GM10847 (cell line): ENCODE measurements around the gene LZTR1.

Experiments used
- POLR2A ChIP-seq: IDR thresholded peaks from 2 replicates; pipeline ENCODE4 v1.6.1; 2011; ENCODE audit not compliant: insufficient read length; ENCODE audit errors: extremely low read depth

LZTR1 gene

DNA sequence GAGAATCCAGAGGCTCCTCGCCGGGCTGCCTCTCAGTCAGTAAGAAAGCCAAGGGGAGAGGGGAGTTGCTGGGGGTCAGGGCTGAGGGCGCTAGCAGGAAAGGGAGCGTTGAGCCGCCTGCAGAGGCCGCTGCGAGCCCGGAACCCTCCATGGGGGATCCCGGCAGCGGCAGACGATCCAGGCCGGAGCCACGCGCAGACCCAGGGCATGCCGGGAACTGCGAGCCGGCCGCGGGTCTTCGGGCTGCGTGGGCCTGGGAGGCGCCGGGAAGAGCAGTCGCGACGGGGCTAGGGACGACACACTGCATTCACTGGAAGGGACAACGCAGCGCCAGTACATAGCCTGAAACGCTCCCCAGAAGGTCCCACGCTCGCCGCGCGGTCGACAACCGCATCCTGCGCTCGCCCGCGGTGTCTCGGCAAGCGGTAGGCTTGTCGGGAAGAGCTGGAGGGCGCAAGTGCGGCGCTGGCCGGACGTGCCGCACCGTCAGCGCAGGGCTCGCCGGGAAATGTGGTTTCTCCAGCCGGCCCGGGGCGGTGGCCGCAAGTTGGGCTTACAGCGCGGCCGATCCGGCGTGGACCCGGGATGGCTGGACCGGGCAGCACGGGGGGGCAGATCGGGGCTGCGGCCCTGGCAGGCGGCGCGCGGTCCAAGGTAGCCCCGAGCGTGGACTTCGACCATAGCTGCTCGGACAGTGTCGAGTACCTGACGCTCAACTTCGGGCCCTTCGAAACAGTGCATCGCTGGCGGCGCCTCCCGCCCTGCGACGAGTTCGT, at the start of gene LZTR1:
LZTR1 (plus strand) TSS at position 511 of the 776 bp plus-strand sequence; CDS start at position 586, 75 bp downstream.
- peak; percentile 97 for TF ChIP-seq POLR2A

DNA sequence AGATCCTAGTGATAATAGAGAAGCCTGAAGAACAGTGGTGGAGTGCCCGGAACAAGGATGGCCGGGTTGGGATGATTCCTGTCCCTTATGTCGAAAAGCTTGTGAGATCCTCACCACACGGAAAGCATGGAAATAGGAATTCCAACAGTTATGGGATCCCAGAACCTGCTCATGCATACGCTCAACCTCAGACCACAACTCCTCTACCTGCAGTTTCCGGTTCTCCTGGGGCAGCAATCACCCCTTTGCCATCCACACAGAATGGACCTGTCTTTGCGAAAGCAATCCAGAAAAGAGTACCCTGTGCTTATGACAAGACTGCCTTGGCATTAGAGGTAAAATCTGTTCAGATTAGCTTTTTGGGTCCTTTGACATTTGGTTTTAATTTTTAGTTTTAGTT, 48.2 kb upstream of the LZTR1 start:
- no peak for TF ChIP-seq POLR2A

DNA sequence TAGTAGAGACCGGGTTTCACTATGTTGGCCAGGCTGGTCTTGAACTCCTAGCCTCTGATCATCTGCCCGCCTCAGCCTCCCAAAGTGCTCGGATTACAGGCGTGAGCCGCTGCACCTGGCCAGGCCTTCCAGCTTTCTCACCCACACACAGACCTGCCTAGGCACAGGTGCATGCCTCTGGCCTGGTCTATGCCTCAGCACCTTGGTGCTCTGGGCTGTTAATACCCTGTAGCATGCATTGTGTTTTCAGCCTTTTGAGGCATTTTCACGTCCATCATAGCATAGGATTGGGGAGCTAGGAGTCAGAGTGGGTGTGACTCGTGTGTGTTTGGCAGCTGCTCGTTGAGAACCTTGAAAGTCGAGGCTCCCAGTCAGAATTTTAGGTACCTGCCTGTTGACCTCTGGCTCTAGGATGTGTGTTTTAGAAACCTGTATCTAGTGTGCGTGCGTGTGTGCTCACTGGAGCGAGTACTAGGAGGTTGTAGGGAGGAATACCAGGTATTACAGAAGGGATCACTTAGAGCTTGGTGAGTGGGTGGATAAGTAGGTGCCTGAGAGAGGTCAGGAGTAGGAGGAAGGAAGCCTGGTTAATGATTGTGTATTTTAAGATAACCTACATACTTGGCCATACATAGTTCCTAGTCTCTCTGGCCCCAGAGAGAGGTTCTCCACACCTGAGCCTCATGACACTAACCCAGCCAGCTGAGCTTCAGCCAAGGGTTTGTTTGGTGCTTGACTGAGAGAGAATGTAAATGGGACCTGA, 44.9 kb upstream of the LZTR1 start:
- TF ChIP-seq POLR2A: no peak

DNA sequence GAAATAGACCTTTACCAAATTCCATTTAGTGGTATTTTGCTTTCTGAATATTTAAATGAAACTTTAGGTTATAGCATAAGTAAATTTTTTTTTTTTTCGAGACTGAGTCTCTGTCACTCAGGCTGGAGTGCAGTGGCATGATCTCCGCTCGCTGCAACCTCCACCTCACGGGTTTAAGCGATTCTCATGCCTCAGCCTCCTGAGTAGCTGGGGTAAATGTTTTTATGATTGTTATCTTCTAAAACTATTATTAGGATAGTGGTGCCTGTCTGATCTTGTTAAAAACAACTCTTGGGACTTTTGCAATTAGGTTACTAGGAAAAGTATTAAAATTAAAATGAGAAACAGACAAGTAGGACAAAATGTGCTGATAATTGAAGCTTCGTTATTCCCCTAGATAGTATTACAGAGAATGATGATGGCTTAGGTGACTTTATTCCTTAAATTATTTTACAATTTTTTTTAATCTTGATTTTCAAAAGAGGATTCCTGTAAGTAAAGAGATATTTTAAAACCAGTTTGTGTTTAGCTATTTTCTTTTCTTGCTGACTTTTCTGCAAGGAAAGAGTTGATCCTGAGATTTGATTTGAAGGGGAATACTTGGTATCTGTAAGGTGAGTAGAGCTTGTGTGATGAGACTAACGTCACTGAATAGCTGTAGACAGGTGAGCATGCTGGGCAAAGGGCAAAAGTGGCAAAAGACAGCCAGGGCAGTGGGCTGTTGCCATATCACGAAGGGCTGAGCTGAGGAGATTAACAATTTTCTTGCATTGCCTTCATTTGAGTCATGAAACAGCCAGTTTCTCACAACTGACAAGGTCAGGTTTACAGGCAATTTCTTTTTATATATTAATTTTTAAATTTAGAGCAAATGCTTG, 44.1 kb upstream of the LZTR1 start:
- TF ChIP-seq POLR2A: no peak

DNA sequence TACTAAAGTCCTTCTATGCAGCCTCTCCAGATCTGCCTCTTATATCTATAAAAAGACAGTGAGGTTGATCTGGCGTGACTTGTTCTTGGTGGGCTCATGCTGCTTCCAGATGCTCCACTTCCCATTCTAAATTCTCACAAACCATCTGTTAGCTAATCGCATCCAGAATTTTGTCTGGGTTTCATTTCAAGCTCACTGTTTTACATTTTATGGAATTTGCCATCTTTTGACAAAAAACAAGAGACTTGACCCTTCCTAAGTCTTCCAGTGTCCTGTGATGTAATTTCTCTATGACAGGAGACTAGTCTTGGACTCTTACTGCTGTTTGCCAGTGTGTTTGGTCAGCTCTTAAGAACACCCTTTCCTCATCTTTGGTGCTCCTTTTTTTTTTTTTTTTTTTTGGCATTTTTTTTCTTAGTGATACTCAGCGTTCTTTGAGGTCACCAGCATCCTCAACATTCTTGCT, 41.9 kb upstream of the LZTR1 start:
- no peak for TF ChIP-seq POLR2A

DNA sequence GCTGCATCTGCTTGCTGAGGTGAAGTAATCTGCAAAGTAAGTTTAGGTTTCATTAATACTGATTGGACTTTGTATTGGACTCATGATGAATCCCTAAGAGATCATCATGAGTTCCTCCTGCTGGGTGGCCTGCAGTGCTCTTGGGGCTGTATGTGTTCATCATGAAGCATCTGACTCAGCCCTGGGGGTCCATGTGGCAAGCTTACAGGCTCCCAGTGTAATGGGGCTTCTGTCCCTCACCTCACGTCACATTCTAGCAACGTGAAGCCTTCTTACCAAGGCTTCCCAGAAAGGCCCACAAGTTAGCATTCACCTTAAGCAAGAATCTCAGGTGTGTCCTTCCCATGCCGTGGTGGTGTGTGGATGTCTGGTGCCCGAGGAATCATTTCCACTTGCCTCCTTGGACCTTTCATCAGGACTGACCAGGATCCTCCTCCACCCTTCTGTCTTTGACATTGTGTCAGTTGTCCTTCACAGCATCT, 41.2 kb upstream of the LZTR1 start:
- no peak for TF ChIP-seq POLR2A

DNA sequence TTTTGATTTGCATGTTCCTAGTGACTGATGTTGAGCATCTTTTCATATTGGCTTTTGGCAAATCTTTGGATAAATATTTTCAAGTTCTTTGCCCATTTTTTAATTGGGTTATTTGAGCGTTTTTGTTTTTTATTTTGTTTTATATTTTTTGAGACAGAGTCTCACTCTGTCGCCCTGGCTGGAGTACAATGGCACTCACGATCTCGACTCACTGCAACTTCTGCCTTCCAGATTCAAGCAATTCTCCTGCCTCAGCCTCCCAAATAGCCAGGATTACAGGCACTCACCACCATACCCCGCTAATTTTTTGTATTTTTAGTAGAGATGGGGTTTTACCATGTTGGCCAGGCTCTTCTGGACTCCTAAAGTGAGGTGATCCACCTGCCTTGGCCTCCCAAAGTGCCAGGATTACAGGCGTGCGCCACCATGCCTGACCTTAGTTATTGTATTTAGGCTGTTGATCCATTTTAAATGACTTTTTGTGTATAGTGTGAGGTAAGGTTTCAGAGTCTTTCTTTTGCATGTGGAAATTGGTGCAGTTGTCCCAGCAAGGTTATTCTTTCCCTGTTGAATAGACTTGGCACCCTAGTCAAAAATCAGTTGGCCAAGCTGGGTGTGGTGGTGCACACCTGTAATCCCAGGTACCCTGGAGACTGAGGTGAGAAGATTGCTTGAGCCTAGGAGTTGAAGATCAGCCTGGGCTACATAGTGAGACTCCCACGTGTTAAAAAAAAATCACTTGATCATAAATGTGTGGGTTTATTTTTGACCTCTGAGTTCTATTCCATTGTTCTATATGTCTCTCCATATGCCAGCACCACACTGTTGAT, 38.8 kb upstream of the LZTR1 start:
- TF ChIP-seq POLR2A: no peak

DNA sequence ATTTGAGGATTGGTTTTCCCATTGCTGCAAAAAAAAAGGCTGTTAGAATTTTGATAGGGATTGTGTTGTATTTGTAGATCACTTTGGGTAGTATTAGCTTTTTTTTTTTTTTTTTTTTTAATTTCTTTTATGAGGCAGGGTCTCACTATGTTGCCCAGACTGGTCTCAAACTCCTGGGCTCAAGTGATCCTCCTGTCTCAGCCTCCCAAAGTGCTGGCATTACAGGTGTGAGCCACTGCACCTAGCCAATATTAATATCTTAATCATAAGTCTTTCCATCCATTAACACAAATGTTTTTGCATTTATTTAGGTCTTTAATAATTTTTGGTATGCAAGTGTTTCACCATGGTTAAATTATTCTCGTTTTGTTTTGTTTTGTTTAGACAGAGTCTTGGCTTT, 38.1 kb upstream of the LZTR1 start:
- TF ChIP-seq POLR2A: no peak

DNA sequence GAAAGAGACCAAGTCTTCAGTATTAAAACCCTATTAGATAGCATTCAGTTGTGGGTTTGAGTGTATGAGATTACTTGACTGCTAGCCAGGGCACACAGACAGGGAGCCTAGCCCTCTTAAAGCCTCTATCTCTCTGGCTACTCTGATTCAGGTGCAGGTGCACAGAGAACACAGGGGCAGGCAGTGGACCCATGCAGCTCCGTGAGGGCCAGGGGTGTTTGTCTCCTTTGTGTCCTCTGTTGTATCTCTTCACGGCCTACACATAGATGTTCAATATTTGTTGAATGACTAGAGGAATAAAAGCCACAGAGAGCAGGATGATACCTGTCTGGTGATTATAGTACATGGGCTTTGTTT, 36.5 kb upstream of the LZTR1 start:
- TF ChIP-seq POLR2A: no peak

DNA sequence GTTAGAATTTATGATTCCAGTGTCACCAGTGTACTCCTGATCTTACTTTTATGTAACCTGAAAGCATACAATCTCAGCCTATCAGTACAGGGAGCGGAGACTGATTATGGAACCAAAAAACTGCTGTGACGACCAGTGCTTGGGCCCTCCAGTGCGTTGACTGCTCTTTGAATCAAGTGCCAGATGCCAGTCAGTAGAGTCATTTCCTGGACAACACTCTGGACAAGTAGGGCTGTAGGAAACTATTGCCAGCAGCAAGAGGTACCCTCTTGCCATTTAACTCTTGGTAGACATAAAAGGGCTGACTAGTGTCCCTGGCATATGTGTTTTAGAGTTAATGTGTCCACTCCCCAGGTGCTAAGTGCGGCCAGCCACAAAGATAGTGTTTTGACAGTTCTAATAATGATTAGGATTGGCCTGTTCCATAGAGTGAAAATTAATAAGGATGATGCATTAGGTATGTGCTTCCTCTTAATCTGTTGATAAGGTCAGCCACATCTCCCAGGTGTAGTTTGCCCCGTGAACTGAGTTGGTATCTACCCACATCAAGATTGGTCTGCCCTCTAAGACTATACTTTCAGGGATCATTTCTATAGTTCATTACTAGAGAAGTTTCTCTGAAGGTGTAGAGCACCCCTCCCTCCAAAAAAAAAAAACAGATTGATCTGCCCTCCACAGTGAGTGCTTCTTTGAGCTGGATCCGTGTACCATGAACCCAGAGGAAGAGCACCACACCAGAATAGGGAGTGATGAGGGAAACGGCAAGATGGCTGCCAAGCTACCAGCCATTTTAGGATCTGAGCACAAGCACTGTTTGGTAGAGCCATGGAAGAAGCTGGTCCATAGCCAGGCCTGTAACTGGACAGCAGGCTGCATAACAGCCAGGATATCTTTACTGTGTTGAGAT, 35.8 kb upstream of the LZTR1 start:
- no peak for TF ChIP-seq POLR2A

DNA sequence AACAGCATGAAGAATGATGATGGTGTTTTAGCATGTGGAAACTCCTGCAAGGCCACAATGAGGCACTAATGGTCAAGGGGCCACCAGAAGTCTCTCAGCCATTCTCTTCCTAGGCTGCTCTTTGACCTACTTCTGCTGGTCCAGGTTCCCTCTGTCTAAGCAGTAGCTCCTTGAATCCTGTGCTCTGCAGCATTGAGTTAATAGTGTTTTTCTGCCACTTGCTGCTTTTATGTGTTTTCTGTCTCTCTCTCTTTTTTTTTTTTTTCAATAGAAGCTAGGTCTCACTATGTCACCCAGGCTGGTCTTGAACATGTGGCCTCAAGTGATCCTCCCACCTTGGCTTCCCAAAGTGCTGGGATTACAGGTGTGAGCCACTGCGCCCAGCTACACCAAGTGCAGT, 35.1 kb upstream of the LZTR1 start:
- no peak for TF ChIP-seq POLR2A

DNA sequence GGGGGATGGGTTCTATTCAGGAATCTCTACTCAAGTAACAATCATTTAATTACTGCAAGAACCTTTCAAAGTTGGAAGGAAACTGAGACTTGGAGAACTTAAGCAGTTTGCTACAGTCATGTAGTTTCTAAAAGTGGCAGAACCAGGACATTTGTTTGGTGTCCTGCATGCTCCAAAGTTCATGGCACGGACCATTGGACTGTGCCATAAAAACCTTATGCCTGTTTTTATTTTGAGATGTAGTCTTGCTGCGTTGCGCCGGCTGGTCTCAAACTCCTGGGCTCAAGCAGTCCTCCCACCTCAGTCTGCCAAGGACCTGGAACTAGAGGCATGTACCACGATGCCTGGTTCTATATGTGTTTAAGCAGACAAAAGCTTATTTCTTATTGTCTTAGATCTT, 33.6 kb upstream of the LZTR1 start:
- TF ChIP-seq POLR2A: no peak

DNA sequence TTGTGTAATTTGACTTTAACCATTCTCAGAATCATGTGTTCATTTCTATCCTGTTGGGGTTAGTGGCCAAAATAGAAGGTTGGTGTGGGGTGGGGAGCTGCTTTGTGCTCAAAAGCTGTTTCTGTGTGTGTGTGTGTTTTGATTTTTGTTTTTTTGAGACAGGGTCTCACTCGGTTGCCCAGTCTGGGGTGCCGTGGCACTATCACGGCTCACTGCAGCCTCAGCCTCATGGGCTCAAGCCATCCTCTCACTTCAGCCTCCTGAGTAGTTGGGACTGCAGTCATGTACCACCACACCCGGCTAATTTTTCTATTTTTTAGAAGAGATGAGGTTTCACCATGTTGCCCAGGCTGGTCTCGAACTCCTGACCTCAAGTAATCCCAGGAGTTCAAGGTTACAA, 33.1 kb upstream of the LZTR1 start:
- no peak for TF ChIP-seq POLR2A
